Psoas muscle (tissue), 8 donors: ENCODE measurements around the gene TNIP1. TPM values are rescaled to one million over a fixed set of nuclear protein-coding genes. Genes with fewer than 3 reads are reported as not detected.

Experiments used
- ATAC-seq, 4 donors: fragments of 200-7000 bp; cut with Tn5 transposase; one replicate each; pipeline ENCODE4 v1.9.1; 2020; ENCODE audit warnings: moderate library complexity in 3 of 4, mild to moderate bottlenecking in 2 of 4
- DNase-seq, 2 donors: peaks; one replicate each; pipeline ENCODE4 v3.0.0-alpha.2; 2020
- H3K27ac ChIP-seq: fragments of 200-600 bp; one replicate; pipeline ENCODE4 v1.8.0; 2022
- H3K27me3 ChIP-seq, 3 donors: fragments of 200-600 bp in 1 of 3; one replicate each; pipeline versions ENCODE4 v1.6.1 to v1.8.0; 2013 to 2022; ENCODE audit warnings: low read length in 2 of 3, mild to moderate bottlenecking in 2 of 3, moderate library complexity in 1 of 3; ENCODE audit not compliant: insufficient read depth in 3 of 3
- H3K36me3 ChIP-seq, 2 donors: fragments of 200-600 bp in 1 of 2; one replicate each; pipeline versions ENCODE4 v1.6.1 to v1.8.0; 2013 to 2022; ENCODE audit warnings: low read depth in 1 of 2, mild to moderate bottlenecking in 1 of 2, moderate library complexity in 1 of 2; ENCODE audit not compliant: insufficient read depth in 1 of 2
- H3K4me1 ChIP-seq: fragments of 200-600 bp; one replicate; pipeline ENCODE4 v1.8.0; 2022
- H3K4me3 ChIP-seq: fragments of 200-600 bp; one replicate; pipeline ENCODE4 v1.8.0; 2022; ENCODE audit warnings: mild to moderate bottlenecking
- H3K9me3 ChIP-seq: fragments of 200-600 bp; one replicate; pipeline ENCODE4 v1.8.0; 2022
- CTCF ChIP-seq: fragments of 200-600 bp; IDR thresholded peaks from one replicate; pipeline ENCODE4 v1.8.0; 2022; ENCODE audit warnings: antibody characterized with exemption
- WGBS, 3 donors: extraction: QIAGEN DNeasy Blood & Tissue Kit; methylation state at CpG; one replicate each; pipeline versions ENCODE4 v1.1.6 to v1.1.7; 2013; 5-methylcytosine and 5-hydroxymethylcytosine counted together
- intact Hi-C, 2 donors: fragments of 100-400 bp; cut with DNase I; formaldehyde crosslinking; loops; one replicate each; pipeline versions ENCODE4 v1.11.0 to v1.14.2; 2022
- polyA plus RNA-seq, 3 donors: library from polyadenylated mRNA; stranded (reverse); fragments of 200-250 nt; gene quantifications; one replicate each; pipeline ENCODE4 v1.2.3, GENCODE V29; 2013
- total RNA-seq, 4 donors: library from RNA; stranded (reverse); fragmentation: NEBNext Ultra II Directional in 2 of 4; extraction: Animal tissue kit (Norgen Biotek cat#: 25700) in 2 of 4; gene quantifications; one replicate each; pipeline versions ENCODE4 v1.2.1 to v1.2.4, GENCODE V29; 2021 to 2023
- donor health status: healthy with polysubstance abuse.
- donor health status: DM: no; HTN: no; CAD: no; lungs with moderate emphysema.
- donor health status: Bipolar disorder and iron deficiency.
- donor health status: healthy.
- donor health status: DM: yes; HTN: yes; CAD: no.
- donor health status: DM: no; HTN: no; CAD: no.
- donor health status: DM: no; HTN: no; CAD: no.
- donor health status: DM: yes; HTN: yes; CAD: no.

TNIP1 gene
- total and polyA plus RNA-seq, 7 donors, result 55.5 to 218 (median 141) TPM

GRCh38 chr5:151058301-151058700 is 22.5 kb downstream of the TNIP1 start:
- peak in 1 of 2 donors; percentile 25 for DNase-seq

DNA sequence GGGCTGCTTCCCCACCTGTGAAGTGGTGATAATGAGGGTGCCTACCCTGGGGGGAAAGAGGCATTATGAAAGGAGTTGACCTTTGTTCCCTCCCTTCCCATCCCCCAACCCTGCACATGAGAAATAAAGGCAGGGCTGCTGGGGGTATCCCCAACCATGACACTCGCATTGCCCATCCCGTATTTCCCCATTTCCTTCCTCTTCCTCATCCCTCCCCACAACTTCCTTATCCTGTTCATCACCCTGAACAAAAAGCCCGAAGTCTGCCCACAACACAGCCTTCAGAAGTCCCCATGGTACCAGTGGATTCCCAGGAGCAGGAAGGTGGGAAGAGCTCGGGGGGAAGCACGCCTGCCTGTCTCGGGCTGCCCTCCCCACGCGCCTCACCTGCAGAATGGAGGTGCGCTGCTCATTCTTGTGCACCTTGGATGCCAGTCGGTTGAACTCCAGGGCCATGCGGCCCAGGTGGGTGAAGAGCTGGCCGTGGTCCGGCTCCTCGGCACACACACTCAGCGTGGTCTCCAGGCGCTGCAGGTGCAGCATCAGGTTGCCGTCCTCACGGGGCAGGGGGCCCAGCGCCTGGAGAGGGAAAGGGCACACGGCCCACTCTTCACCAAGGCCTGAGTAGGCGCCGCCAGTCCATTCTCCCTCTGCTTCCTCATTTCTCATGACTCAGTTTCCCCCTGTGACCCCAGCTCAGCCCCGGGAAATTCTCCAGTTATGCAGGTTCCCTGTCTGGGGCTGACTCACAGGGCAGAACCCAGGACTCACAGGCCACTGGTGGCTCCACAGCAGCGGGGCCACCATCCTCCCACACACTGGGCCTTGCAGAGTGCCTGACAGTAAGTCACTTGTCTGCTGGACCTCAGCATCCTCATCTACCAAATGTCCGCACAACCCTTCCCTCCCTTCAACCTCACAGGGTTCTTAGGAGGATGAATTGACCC is 24.2 kb downstream of the TNIP1 start:
- H3K9me3 ChIP-seq, result no peaks in the 10 kb centered on the region
- H3K36me3 ChIP-seq, result peaks cover 0 to 85% of the 10 kb centered on the region in 2 donors
- TF ChIP-seq CTCF, result no peak
- H3K4me1 ChIP-seq, result peaks cover 45% of the 10 kb centered on the region
- 93 to 95% (median 94%) methylated on average over 23 to 25 of the region's 25 CpGs for WGBS, 3 donors
- intact Hi-C loops, result no loop called here
- no peak overlapping the region for H3K4me3 ChIP-seq
- DNase-seq (peak in 1 of 2 donors; percentile 41), ATAC-seq (no peak)
- no peaks in the 10 kb centered on the region for H3K27me3 ChIP-seq
- H3K27ac ChIP-seq, result no peak overlapping the region

More at GRCh38 chr5:151058301-151058700, 22.5 kb downstream of the TNIP1 start:
- Histone ChIP-seq H3K4me3 (no peak overlapping the region), H3K27me3 (no peaks in the 10 kb centered on the region), H3K9me3 (no peaks in the 10 kb centered on the region), H3K36me3 (peaks cover 0 to 93% of the 10 kb centered on the region in 2 donors), H3K27ac (peak overlapping the region; percentile 92), H3K4me1 (peaks cover 53% of the 10 kb centered on the region)
- TF ChIP-seq CTCF, result no peak
- no peak for ATAC-seq
- WGBS, 3 donors, result 81 to 92% (median 86%) methylated on average over 5 of the region's 5 CpGs
- intact Hi-C loops, result no loop called here

GRCh38 chr5:151055336-151055735 is 25.5 kb downstream of the TNIP1 start:
- no peak for ATAC-seq
- no peak overlapping the region for H3K27ac ChIP-seq
- peaks cover 0 to 84% of the 10 kb centered on the region in 2 donors for H3K36me3 ChIP-seq
- intact Hi-C loops, result no loop called here
- WGBS, 3 donors, result 77 to 86% (median 81%) methylated on average over 6 of the region's 6 CpGs
- no peaks in the 10 kb centered on the region for H3K27me3 ChIP-seq
- no peak for TF ChIP-seq CTCF
- no peak overlapping the region for H3K4me3 ChIP-seq
- no peaks in the 10 kb centered on the region for H3K9me3 ChIP-seq
- peaks cover 33% of the 10 kb centered on the region for H3K4me1 ChIP-seq
- DNase-seq, result peak in 1 of 2 donors; percentile 30

GRCh38 chr5:151054709-151055108 is 26.1 kb downstream of the TNIP1 start:
- TF ChIP-seq CTCF, result no peak
- H3K4me3 ChIP-seq, result no peak overlapping the region
- intact Hi-C loops, result loop anchor here in 1 of 2 donors (5.0 kb wide), 2 partner anchors 108 to 188 kb away; no protein-coding TSS in a partner anchor
- no peaks in the 10 kb centered on the region for H3K27me3 ChIP-seq
- DNase-seq (no peak), ATAC-seq (no peak)
- no peaks in the 10 kb centered on the region for H3K9me3 ChIP-seq
- peaks cover 27% of the 10 kb centered on the region for H3K4me1 ChIP-seq
- WGBS, 3 donors, result 84 to 90% (median 85%) methylated on average over 3 of the region's 3 CpGs
- peak overlapping the region; percentile 5 for H3K27ac ChIP-seq
- peaks cover 0 to 85% of the 10 kb centered on the region in 2 donors for H3K36me3 ChIP-seq
